ENCODE results near the gene LRRC47.

Gene LRRC47

GRCh38 chr1:3837200-3837599 is 40.9 kb upstream of the LRRC47 start:
- TF ChIP-seq SUZ12 (IDR thresholded peaks at IDR 0.05) (no peak), HDGF (IDR thresholded peaks at IDR 0.05; ENCODE audit: borderline replicate concordance) (no peak), LEF1 (IDR thresholded peaks at IDR 0.05; ENCODE audit: borderline replicate concordance) (no peak), FOXA1 (IDR thresholded peaks at IDR 0.05) (no peak), BHLHE40 (IDR thresholded peaks at IDR 0.05; ENCODE audit: borderline replicate concordance) (no peak), PKNOX1 (IDR thresholded peaks at IDR 0.05) (no peak), FOXK2 (IDR thresholded peaks at IDR 0.05) (no peak), L3MBTL2 (conservative IDR thresholded peaks at IDR 0.05) (no peak), ZNF384 (IDR thresholded peaks at IDR 0.05) (no peak), CTBP1 (IDR thresholded peaks at IDR 0.05; ENCODE audit: borderline replicate concordance) (no peak), FOXM1 (IDR thresholded peaks at IDR 0.05; ENCODE audit: borderline replicate concordance) (no peak), SP1 (IDR thresholded peaks at IDR 0.05) (no peak), ARNT (IDR thresholded peaks at IDR 0.05) (no peak), ELF4 (IDR thresholded peaks at IDR 0.05) (no peak)
- CTCF ChIA-PET: no interaction called here
- POLR2A ChIA-PET: no interaction called here
- no peak for DNase-seq (ENCODE audit: extremely low spot score)

GRCh38 chr1:3836421-3836820 is 40.1 kb upstream of the LRRC47 start:
- TF ChIP-seq FOXA1 (IDR thresholded peaks at IDR 0.05) (no peak), L3MBTL2 (conservative IDR thresholded peaks at IDR 0.05) (no peak), FOXM1 (IDR thresholded peaks at IDR 0.05; ENCODE audit: borderline replicate concordance) (no peak), CTBP1 (IDR thresholded peaks at IDR 0.05; ENCODE audit: borderline replicate concordance) (no peak), LEF1 (IDR thresholded peaks at IDR 0.05; ENCODE audit: borderline replicate concordance) (no peak)
- CTCF ChIA-PET: no interaction called here
- POLR2A ChIA-PET: no interaction called here
- DNase-seq (ENCODE audit: extremely low spot score): no peak

GRCh38 chr1:3834701-3835100 is 38.4 kb upstream of the LRRC47 start:
- CTCF ChIA-PET: no interaction called here
- TF ChIP-seq NFRKB (IDR thresholded peaks at IDR 0.05): no peak
- no peak for TF ChIP-seq CTBP1 (IDR thresholded peaks at IDR 0.05; ENCODE audit: borderline replicate concordance)
- TF ChIP-seq SP1 (IDR thresholded peaks at IDR 0.05): no peak
- TF ChIP-seq TARDBP (IDR thresholded peaks at IDR 0.05): no peak
- TF ChIP-seq L3MBTL2 (conservative IDR thresholded peaks at IDR 0.05): no peak
- no peak for TF ChIP-seq PKNOX1 (IDR thresholded peaks at IDR 0.05)
- TF ChIP-seq ARNT (IDR thresholded peaks at IDR 0.05): no peak
- no peak for TF ChIP-seq HDGF (IDR thresholded peaks at IDR 0.05; ENCODE audit: borderline replicate concordance)
- TF ChIP-seq BHLHE40 (IDR thresholded peaks at IDR 0.05; ENCODE audit: borderline replicate concordance): no peak
- TF ChIP-seq SUZ12 (IDR thresholded peaks at IDR 0.05): no peak
- no peak for DNase-seq (ENCODE audit: extremely low spot score)
- POLR2A ChIA-PET: no interaction called here

- ChIA-PET CTCF (no interaction called here), POLR2A (no interaction called here)
- TF ChIP-seq BHLHE40 (IDR thresholded peaks at IDR 0.05; ENCODE audit: borderline replicate concordance) (no peak), CTBP1 (IDR thresholded peaks at IDR 0.05; ENCODE audit: borderline replicate concordance) (no peak), PKNOX1 (IDR thresholded peaks at IDR 0.05) (no peak), ELF4 (IDR thresholded peaks at IDR 0.05) (no peak), NFRKB (IDR thresholded peaks at IDR 0.05) (no peak), ARNT (IDR thresholded peaks at IDR 0.05) (no peak), L3MBTL2 (conservative IDR thresholded peaks at IDR 0.05) (no peak), ZNF384 (IDR thresholded peaks at IDR 0.05) (no peak), LEF1 (IDR thresholded peaks at IDR 0.05; ENCODE audit: borderline replicate concordance) (no peak), FOXM1 (IDR thresholded peaks at IDR 0.05; ENCODE audit: borderline replicate concordance) (no peak), SP1 (IDR thresholded peaks at IDR 0.05) (no peak), FOXA1 (IDR thresholded peaks at IDR 0.05) (no peak), SUZ12 (IDR thresholded peaks at IDR 0.05) (no peak), FOXK2 (IDR thresholded peaks at IDR 0.05) (no peak), HDGF (IDR thresholded peaks at IDR 0.05; ENCODE audit: borderline replicate concordance) (no peak), TARDBP (IDR thresholded peaks at IDR 0.05) (no peak)
- no peak for DNase-seq (ENCODE audit: extremely low spot score)
These were observed 35.4 kb upstream of the LRRC47 start for GRCh38 chr1:3831689-3832088.

- DNase-seq (ENCODE audit: extremely low spot score): no peak
- POLR2A ChIA-PET: no interaction called here
- CTCF ChIA-PET: interaction anchor here (0.9 kb wide), 1 partner anchor 26 kb away, joined by 3 read pairs; no protein-coding TSS in a partner anchor
- TF ChIP-seq FOXK2 (IDR thresholded peaks at IDR 0.05) (no peak), ZNF384 (IDR thresholded peaks at IDR 0.05) (no peak), SP1 (IDR thresholded peaks at IDR 0.05) (no peak), NFRKB (IDR thresholded peaks at IDR 0.05) (no peak), BHLHE40 (IDR thresholded peaks at IDR 0.05; ENCODE audit: borderline replicate concordance) (no peak), ARNT (IDR thresholded peaks at IDR 0.05) (no peak), FOXA1 (IDR thresholded peaks at IDR 0.05) (no peak), CTBP1 (IDR thresholded peaks at IDR 0.05; ENCODE audit: borderline replicate concordance) (no peak), ELF4 (IDR thresholded peaks at IDR 0.05) (no peak), LEF1 (IDR thresholded peaks at IDR 0.05; ENCODE audit: borderline replicate concordance) (no peak), L3MBTL2 (conservative IDR thresholded peaks at IDR 0.05) (no peak)
These were observed 32.1 kb upstream of the LRRC47 start for GRCh38 chr1:3828391-3828790.

GRCh38 chr1:3827813-3828307 is 31.6 kb upstream of the LRRC47 start:
- ChIA-PET CTCF (no interaction called here), POLR2A (no interaction called here)
- TF ChIP-seq NFRKB (IDR thresholded peaks at IDR 0.05) (no peak), CTBP1 (IDR thresholded peaks at IDR 0.05; ENCODE audit: borderline replicate concordance) (no peak), L3MBTL2 (conservative IDR thresholded peaks at IDR 0.05) (no peak), PKNOX1 (IDR thresholded peaks at IDR 0.05) (no peak), TARDBP (IDR thresholded peaks at IDR 0.05) (no peak), BHLHE40 (IDR thresholded peaks at IDR 0.05; ENCODE audit: borderline replicate concordance) (no peak), FOXM1 (IDR thresholded peaks at IDR 0.05; ENCODE audit: borderline replicate concordance) (no peak), FOXK2 (IDR thresholded peaks at IDR 0.05) (no peak), SUZ12 (IDR thresholded peaks at IDR 0.05) (no peak), ELF4 (IDR thresholded peaks at IDR 0.05) (no peak), HDGF (IDR thresholded peaks at IDR 0.05; ENCODE audit: borderline replicate concordance) (no peak), ARNT (IDR thresholded peaks at IDR 0.05) (no peak), SP1 (IDR thresholded peaks at IDR 0.05) (no peak), FOXA1 (IDR thresholded peaks at IDR 0.05) (no peak), LEF1 (IDR thresholded peaks at IDR 0.05; ENCODE audit: borderline replicate concordance) (no peak), ZNF384 (IDR thresholded peaks at IDR 0.05) (no peak)
- no peak for DNase-seq (ENCODE audit: extremely low spot score)

Data from HEK293T (cell line).